Omental fat pad (tissue), 4 donors: ENCODE measurements around the gene PA2G4. TPM values are rescaled to one million over a fixed set of nuclear protein-coding genes. Genes with fewer than 3 reads are reported as not detected.
"Not testable (repeated sequence)": the region's sequence is repeated elsewhere in the genome, so short reads cannot be mapped to it uniquely, and the experiment has no call there.

Experiments
- ATAC-seq: fragments of 150-250 bp; one replicate; pipeline ENCODE4 v1.9.1; 2016; ENCODE audit warnings: mild to moderate bottlenecking, moderate library complexity; ENCODE audit not compliant: low FRiP score
- DNase-seq: peaks from one replicate; pipeline ENCODE4 v3.0.0-alpha.2; 2019; ENCODE audit warnings: low spot score
- CTCF ChIP-seq, 3 donors: fragments of 450-650 bp; IDR thresholded peaks; one replicate each; pipeline ENCODE4 v1.5.1; 2016 to 2017; ENCODE audit warnings: antibody characterized with exemption in 3 of 3, mild to moderate bottlenecking in 3 of 3, moderate library complexity in 2 of 3
- total RNA-seq, 4 donors: library from RNA; depleted of rRNA; stranded (reverse); fragments of >200 nt; gene quantifications; one replicate each; pipeline ENCODE4 v1.1.0, GENCODE V29; 2016

Gene PA2G4
- total RNA-seq, 4 donors from 2014 or later, result 90.2 to 232 (median 119) TPM

- TF ChIP-seq CTCF (IDR thresholded peaks at IDR 0.05), result no peak
- no peak for ATAC-seq
- DNase-seq, result no peak
Observed at GRCh38 chr12:56153678-56154065, 49.3 kb downstream of the PA2G4 start.

- no peak for ATAC-seq
- TF ChIP-seq CTCF (IDR thresholded peaks at IDR 0.05), result no peak
- no peak for DNase-seq
Observed at GRCh38 chr12:56154246-56154771, 50.0 kb downstream of the PA2G4 start.

GRCh38 chr12:56154818-56155217 is 50.5 kb downstream of the PA2G4 start:
- DNase-seq, result no peak

GRCh38 chr12:56155256-56155845 is 51.0 kb downstream of the PA2G4 start:
- no peak for TF ChIP-seq CTCF (IDR thresholded peaks at IDR 0.05)
- no peak for ATAC-seq
- DNase-seq, result no peak

More at GRCh38 chr12:56154818-56155217, 50.5 kb downstream of the PA2G4 start:
- no peak for TF ChIP-seq CTCF (IDR thresholded peaks at IDR 0.05)
- no peak for ATAC-seq

GRCh38 chr12:56156464-56157200 is 52.3 kb downstream of the PA2G4 start:
- not testable (repeated sequence) for ATAC-seq, DNase-seq

GRCh38 chr12:56157201-56158028 is 53.1 kb downstream of the PA2G4 start:
- peak in 1 of 3 donors; percentile 61 for TF ChIP-seq CTCF (IDR thresholded peaks at IDR 0.05)
- DNase-seq, result peak; percentile 47

More at GRCh38 chr12:56157201-56158028, 53.1 kb downstream of the PA2G4 start:
- ATAC-seq, result peak; percentile 46
